DLD1 (cell line): Measurements from ENCODE around the gene ABCF2.

ENCODE experiments used
- in situ Hi-C: cut with HindIII; loops from 2 replicates; pipeline ENCODE4 v1.10.0; 2017; ENCODE audit warnings: low sequenced_read_pairs

ABCF2 gene

DNA sequence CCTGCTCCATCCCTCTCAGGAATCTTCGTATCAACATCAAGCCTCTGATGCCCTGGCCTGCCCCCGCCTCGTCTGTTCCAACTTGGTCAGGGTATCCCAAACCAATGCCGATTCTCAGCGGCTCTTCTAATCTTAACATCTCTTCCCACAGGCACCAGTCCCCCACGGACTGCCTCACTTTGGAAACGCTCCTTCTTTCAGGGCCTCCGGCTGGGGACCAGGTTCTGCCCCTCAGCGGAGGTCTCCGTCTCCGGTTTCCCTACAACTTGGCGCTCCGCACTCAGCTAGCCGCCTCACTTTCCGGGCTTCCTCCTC is 488 bp downstream of the ABCF2 start:
- in situ Hi-C loops = loop anchor here (10.0 kb wide), 1 partner anchor 82 kb away; no protein-coding TSS in a partner anchor

- in situ Hi-C loops = loop anchor here (10.0 kb wide), 1 partner anchor 81 kb away; no protein-coding TSS in a partner anchor
Observed at GRCh38 chr7:151225948-151226510, 976 bp downstream of the ABCF2 start.

DNA sequence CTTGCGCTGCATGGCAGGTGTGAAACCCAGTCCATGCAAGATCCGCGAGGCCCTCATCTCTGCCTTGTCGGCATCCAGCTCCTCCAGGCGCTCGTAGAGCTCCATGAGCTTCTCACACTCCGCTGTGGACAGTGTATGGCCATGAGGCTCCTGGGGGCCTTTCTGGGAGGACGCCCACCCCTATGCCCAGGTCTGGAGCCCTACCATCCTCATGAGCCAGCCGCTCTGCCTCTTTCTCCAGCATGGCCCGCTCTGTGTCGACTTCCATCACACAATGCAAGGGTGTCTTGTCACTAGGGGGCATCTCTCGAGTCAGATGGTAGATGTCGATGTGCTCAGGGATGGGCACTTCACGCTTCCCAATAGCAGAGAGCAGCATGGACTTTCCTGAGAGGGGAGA is 3.3 kb downstream of the ABCF2 start:
- in situ Hi-C loops = loop anchor here (10.0 kb wide), 1 partner anchor 79 kb away; no protein-coding TSS in a partner anchor

- in situ Hi-C loops = no loop called here
Observed at GRCh38 chr7:151218170-151218569, 8.8 kb downstream of the ABCF2 start.

DNA sequence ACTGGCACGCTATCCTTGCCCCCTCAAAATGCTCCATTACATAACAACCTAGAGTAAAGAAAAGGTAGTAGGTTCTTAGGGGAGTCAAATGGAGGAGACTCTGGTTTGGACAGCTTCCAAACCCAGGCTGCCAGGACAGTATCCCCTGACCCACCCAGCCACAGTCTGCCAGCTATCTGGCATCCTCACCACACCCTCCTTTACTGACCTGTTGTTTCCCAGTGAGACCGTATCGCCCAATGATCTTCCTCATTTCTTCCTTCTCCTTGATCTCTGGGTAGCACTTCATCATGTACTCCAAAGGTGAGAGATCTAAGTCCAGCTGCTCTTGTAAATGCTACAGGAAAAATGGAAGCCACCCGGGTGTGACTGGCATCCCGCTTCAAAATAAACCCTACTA is 11.6 kb downstream of the ABCF2 start:
- in situ Hi-C loops = no loop called here

DNA sequence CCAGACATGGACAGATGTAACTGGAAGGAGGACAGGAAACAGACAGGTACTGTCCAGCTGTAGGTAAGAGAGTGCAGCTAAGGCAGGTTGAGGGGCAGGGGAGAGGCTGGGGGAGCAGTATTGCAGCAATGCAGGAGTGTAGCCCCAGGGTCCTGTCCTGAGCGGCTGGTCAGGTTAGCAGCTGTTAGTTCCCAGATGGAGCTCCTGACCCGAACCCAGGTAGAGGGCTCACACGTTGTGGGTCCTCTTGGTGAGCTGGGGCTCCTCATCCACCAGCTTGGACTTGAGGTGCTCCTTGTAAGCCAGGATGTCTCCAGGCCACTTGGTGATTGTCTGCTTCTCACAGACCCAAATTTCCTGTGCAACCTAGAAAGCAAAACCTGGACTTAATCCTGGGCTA is 13.2 kb downstream of the ABCF2 start:
- in situ Hi-C loops = no loop called here

DNA sequence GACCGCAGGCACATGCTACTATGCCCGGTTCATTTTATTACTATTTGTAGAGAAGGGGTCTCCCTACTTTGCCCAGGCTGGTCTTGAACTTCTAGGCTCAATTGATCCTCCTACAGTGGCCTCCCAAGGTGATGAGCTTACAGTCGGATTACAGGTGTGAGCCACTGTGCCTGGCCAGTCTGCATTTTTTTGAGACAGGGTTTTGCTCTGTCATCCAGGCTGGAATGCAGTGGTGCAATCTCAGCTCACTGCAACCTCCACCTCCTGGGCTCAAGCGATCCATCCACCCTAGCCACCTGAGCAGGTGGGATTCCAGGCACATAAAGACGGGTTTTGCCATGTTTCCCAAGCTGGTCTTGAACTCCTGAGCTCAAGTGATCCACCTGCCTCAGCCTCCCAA is 14.4 kb downstream of the ABCF2 start:
- in situ Hi-C loops = no loop called here

GRCh38 chr7:151211155-151211772 is 15.7 kb downstream of the ABCF2 start:
- in situ Hi-C loops = no loop called here

GRCh38 chr7:151210087-151210854 is 16.7 kb downstream of the ABCF2 start, which contains the start of gene H2BK1:
Gene H2BK1, minus strand, starts transcription at chr7:151210488. Its CDS starts 170 bp downstream, at chr7:151210318.
- in situ Hi-C loops = no loop called here

DNA sequence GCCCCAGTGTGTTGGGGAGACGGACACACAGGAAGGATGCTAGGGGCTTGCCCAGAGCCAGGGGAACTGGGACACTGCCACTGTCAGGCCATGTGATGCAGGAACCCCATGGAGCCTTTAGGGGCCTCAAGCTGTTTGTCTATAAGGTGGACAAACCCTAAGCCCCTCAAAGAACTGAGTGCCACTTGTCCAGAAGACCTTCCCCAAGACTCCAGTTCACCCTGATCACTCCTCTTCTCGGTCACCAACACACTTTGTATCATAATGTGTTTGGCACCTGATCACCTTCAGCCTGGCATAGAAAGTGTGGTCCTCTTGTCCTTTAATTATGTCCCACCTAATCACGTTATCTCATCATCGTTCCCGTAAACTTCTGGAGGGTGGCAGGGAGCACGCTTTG is 17.4 kb downstream of the ABCF2 start:
- in situ Hi-C loops = loop anchor here (5.0 kb wide), 1 partner anchor 42 kb away; the partner anchor contains the start of gene GBX1

DNA sequence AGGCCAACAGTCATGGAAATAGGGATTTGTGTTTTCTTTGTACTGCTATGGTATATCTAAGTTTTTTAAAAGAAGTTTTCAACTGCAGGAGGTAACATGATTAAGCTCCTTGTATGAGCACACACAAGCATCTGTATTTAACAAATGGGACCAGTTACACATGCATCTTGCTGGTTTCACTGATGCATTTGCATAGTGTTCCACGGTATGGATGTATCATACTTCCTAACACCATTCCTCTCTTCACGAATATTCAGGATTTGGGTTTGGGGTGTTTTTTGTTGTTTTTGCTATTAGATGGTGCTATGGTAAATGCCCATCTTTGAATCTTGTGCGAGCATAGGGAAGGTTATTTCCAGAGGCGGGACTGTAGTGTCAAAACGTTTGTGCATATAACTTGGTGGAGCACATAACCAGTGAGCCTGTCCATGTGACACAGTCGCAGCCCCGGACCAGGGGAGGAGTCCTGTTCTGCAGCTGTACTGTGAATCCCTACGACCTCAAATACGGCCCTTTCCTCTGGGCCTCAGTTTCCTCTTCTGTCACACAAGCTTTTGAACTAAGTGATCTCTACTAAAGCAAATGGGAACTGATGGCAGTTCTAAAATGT is 18.6 kb downstream of the ABCF2 start:
- in situ Hi-C loops = loop anchor here (5.0 kb wide), 1 partner anchor 41 kb away; the partner anchor contains the start of gene GBX1

- in situ Hi-C loops = loop anchor here (5.0 kb wide), 1 partner anchor 41 kb away; the partner anchor contains the start of gene GBX1
Observed at GRCh38 chr7:151207804-151208203, 19.2 kb downstream of the ABCF2 start.

DNA sequence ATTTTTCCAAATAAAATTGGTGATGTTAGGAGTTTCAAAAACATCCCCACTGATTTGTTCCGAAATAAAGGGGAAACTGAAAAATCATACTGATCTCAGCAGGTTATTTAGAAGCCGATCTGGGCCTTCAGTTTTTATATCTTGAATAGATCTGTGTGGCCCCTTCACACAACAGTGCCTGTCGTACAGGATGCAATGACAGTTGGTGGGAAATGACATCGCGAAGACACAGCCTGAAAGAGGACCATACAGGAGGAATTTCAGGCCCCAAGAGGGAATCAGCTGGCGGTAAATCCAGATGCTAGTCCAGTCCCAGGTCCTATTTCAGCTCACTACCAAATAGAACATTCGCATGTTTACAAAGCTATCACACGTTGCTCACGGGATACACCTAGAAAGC is 19.7 kb downstream of the ABCF2 start:
- in situ Hi-C loops = loop anchor here (5.0 kb wide), 1 partner anchor 40 kb away; the partner anchor contains the start of gene GBX1

- in situ Hi-C loops = loop anchor here (5.0 kb wide), 1 partner anchor 40 kb away; the partner anchor contains the start of gene GBX1
Observed at GRCh38 chr7:151206914-151207313, 20.1 kb downstream of the ABCF2 start.

DNA sequence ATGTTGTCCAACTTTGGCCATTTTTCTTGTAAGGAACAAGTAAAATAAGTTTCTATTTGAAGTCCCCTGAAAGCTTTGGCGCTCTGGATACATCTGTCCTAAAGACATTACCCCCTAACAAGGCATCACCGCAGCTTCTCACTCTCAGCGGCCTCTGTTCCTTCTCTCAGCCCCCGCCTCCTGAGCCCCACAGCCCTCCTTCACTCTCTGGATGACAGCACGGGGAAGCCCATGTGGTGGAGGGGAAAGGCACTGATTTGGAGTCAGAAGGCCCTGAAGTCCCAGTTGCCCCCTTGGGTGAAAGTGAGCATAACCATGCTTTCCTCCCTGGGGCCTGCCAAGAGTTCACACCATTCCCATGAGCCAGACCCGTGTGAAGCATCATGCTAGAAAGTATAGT is 21.3 kb downstream of the ABCF2 start:
- in situ Hi-C loops = loop anchor here (5.0 kb wide), 1 partner anchor 38 kb away; the partner anchor contains the start of gene GBX1

DNA sequence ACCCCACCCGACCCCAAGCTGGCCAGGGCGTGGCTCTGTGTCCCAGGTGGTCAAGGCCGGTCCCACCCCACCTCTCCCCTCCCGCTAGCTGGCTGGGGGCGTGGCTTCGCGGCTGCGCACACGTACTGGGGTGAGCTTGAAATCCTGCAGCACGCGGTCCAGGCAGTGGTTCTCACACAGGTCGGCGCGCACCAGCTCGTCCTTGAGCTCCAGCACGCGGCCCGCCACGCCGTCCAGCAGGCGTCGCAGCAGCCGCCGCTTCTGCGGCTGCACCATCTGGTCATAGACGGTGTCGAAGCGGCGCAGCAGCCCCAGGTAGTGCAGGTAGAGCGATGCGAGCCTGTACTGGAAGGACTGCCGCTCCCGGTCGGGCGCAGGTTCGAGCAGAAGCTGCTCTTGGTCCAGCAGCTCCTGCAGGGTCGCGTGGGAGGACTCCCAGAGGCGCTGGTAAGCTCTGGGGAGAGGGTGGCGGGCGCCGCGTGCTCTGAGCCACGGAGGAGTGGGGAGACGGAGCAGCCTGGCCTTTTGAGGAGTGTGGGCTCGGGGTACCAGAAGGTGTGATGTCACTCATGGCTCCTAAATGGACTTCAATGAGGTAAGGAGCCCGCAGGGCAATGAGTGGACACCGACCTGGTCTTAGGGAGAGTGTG is 22.5 kb downstream of the ABCF2 start:
- in situ Hi-C loops = loop anchor here (5.0 kb wide), 1 partner anchor 37 kb away; the partner anchor contains the start of gene GBX1

- in situ Hi-C loops = no loop called here
Observed at GRCh38 chr7:151202836-151203235, 24.2 kb downstream of the ABCF2 start.

- in situ Hi-C loops = no loop called here
Observed at GRCh38 chr7:151201751-151202150, 25.3 kb downstream of the ABCF2 start.

DNA sequence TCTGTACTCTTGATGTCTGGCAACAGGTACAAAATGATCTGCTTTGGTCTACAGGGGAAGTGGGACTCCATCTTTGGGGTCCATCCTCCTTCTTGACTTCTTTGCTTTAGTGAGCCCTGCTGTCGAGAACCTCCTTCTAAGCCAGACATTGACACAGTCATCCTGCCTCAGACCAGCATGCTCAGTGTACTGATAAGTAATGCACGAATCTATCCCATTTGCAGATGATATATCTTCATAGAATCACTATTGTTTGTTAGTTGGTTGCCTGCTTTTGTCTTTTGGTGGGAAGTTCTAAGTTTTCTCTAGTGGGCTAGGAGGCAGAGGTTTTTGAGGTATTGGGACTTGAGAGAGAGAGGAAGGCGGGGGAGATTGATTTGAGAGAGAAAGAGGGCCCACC is 25.7 kb downstream of the ABCF2 start:
- in situ Hi-C loops = no loop called here
